ENCODE measurements around the gene B4GALT5.

Gene B4GALT5

GRCh38 chr20:49758781-49759180 is 45.1 kb upstream of the B4GALT5 start:
- Histone ChIP-seq H3K4me2 (no peak overlapping the region), H3K27me3 (ENCODE audit: insufficient read depth, low read depth) (no peaks in the 10 kb centered on the region), H3K36me3 (ENCODE audit: insufficient read depth) (no peaks in the 10 kb centered on the region), H3K4me3 (IDR thresholded peaks at IDR 0.05; ENCODE audit: insufficient read depth, low read depth, low read length) (no peak overlapping the region), H2AFZ (ENCODE audit: low read depth) (no peak overlapping the region), H3K27ac (no peak overlapping the region), H3K79me2 (ENCODE audit: insufficient read depth, low read depth) (no peaks in the 10 kb centered on the region), H4K20me1 (ENCODE audit: insufficient read depth) (no peaks in the 10 kb centered on the region), H3K4me1 (ENCODE audit: low read depth, poor library complexity, severe bottlenecking) (peaks cover 9% of the 10 kb centered on the region), H3K9ac (no peak overlapping the region)
- TF ChIP-seq CTCF (conservative IDR thresholded peaks at IDR 0.05; ENCODE audit: low read depth, low read length), result no peak

- no peaks in the 10 kb centered on the region for H3K27me3 ChIP-seq (ENCODE audit: insufficient read depth, low read depth)
- no peak overlapping the region for H3K4me3 ChIP-seq (IDR thresholded peaks at IDR 0.05; ENCODE audit: insufficient read depth, low read depth, low read length)
- no peak overlapping the region for H3K27ac ChIP-seq
- H3K36me3 ChIP-seq (ENCODE audit: insufficient read depth), result no peaks in the 10 kb centered on the region
- H3K4me1 ChIP-seq (ENCODE audit: low read depth, poor library complexity, severe bottlenecking), result peaks cover 21% of the 10 kb centered on the region
- TF ChIP-seq CTCF (conservative IDR thresholded peaks at IDR 0.05; ENCODE audit: low read depth, low read length), result no peak
- H3K4me2 ChIP-seq, result no peak overlapping the region
- H3K79me2 ChIP-seq (ENCODE audit: insufficient read depth, low read depth), result no peaks in the 10 kb centered on the region
- H4K20me1 ChIP-seq (ENCODE audit: insufficient read depth), result no peaks in the 10 kb centered on the region
- no peak overlapping the region for H3K9ac ChIP-seq
- no peak overlapping the region for H2AFZ ChIP-seq (ENCODE audit: low read depth)
These were observed 43.9 kb upstream of the B4GALT5 start for GRCh38 chr20:49757597-49757996.

GRCh38 chr20:49756241-49756640 is 42.6 kb upstream of the B4GALT5 start:
- H3K27me3 ChIP-seq (ENCODE audit: insufficient read depth, low read depth), result no peaks in the 10 kb centered on the region
- no peak overlapping the region for H3K9ac ChIP-seq
- no peaks in the 10 kb centered on the region for H4K20me1 ChIP-seq (ENCODE audit: insufficient read depth)
- H3K36me3 ChIP-seq (ENCODE audit: insufficient read depth), result no peaks in the 10 kb centered on the region
- no peak overlapping the region for H3K27ac ChIP-seq
- H2AFZ ChIP-seq (ENCODE audit: low read depth), result no peak overlapping the region
- H3K4me2 ChIP-seq, result no peak overlapping the region
- H3K79me2 ChIP-seq (ENCODE audit: insufficient read depth, low read depth), result no peaks in the 10 kb centered on the region
- peaks cover 34% of the 10 kb centered on the region for H3K4me1 ChIP-seq (ENCODE audit: low read depth, poor library complexity, severe bottlenecking)
- no peak for TF ChIP-seq CTCF (conservative IDR thresholded peaks at IDR 0.05; ENCODE audit: low read depth, low read length)
- H3K4me3 ChIP-seq (IDR thresholded peaks at IDR 0.05; ENCODE audit: insufficient read depth, low read depth, low read length), result no peak overlapping the region

GRCh38 chr20:49754596-49754995 is 40.9 kb upstream of the B4GALT5 start:
- Histone ChIP-seq H2AFZ (ENCODE audit: low read depth) (no peak overlapping the region), H3K27ac (no peak overlapping the region), H3K36me3 (ENCODE audit: insufficient read depth) (no peaks in the 10 kb centered on the region), H3K4me3 (IDR thresholded peaks at IDR 0.05; ENCODE audit: insufficient read depth, low read depth, low read length) (no peak overlapping the region), H3K4me2 (no peak overlapping the region), H3K79me2 (ENCODE audit: insufficient read depth, low read depth) (no peaks in the 10 kb centered on the region), H3K9ac (no peak overlapping the region), H3K4me1 (ENCODE audit: low read depth, poor library complexity, severe bottlenecking) (peaks cover 46% of the 10 kb centered on the region), H4K20me1 (ENCODE audit: insufficient read depth) (no peaks in the 10 kb centered on the region), H3K27me3 (ENCODE audit: insufficient read depth, low read depth) (no peaks in the 10 kb centered on the region)
- no peak for TF ChIP-seq CTCF (conservative IDR thresholded peaks at IDR 0.05; ENCODE audit: low read depth, low read length)

All from KMS-11 (cell line).